B cell (primary cell): ENCODE measurements around the gene IKBKE. TPM values are rescaled to one million over a fixed set of nuclear protein-coding genes. Genes with fewer than 3 reads are reported as not detected.

Experiments
- ATAC-seq: fragments of 200-7000 bp; cut with Tn5 transposase; one replicate; pipeline ENCODE4 v1.10.0; 2021; ENCODE audit warnings: low read depth, mild to moderate bottlenecking, moderate number of reproducible peaks, moderate library complexity
- CTCF ChIA-PET: fragments of 350-600 bp; sonication (Branson Sonifier 250); formaldehyde crosslinking; loops from one replicate; lab custom pipeline; 2021; ENCODE audit warnings: antibody characterized with exemption, inconsistent platforms; lab: Charles Lee
- POLR2A ChIA-PET: fragments of 350-600 bp; sonication (Branson Sonifier 250); formaldehyde crosslinking; loops from one replicate; lab custom pipeline; 2021; ENCODE audit warnings: antibody characterized with exemption; lab: Charles Lee
- DNase-seq: peaks from one replicate; pipeline ENCODE4 v3.0.0; 2013
- H2AFZ ChIP-seq: 2 replicates; pipeline ENCODE4 v1.6.1; 2012; ENCODE audit warnings: mild to moderate bottlenecking, low read depth, low read length; ENCODE audit not compliant: insufficient read depth, poor library complexity, severe bottlenecking
- H3K27ac ChIP-seq, 2 donors: 1 replicate in 1 of 2; 2 replicates in 1 of 2; pipeline ENCODE4 v1.5.1; 2012 to 2013; ENCODE audit warnings: low read length in 2 of 2, mild to moderate bottlenecking in 2 of 2, moderate library complexity in 1 of 2
- H3K27me3 ChIP-seq, 4 experiments: fragments of 200-600 bp in 1 of 4; sonication (generic) in 1 of 4; replicated peaks in 1 of 4; 1 replicate in 2 of 4; 2 replicates in 2 of 4; pipeline versions ENCODE4 v1.6.1 to v1.7.0; 2013 to 2016; ENCODE audit warnings: low read length in 3 of 4, mild to moderate bottlenecking in 2 of 4, mixed read lengths in 1 of 4, moderate library complexity in 1 of 4; ENCODE audit not compliant: insufficient read depth in 4 of 4, control insufficient read depth in 3 of 4; ENCODE audit errors: control extremely low read depth in 1 of 4
- H3K36me3 ChIP-seq, 2 experiments: replicated peaks in 1 of 2; 1 replicate in 1 of 2; 2 replicates in 1 of 2; pipeline versions ENCODE4 v1.6.1 to v1.7.1; 2013; ENCODE audit warnings: low read length in 1 of 2; ENCODE audit not compliant: insufficient read depth in 2 of 2, control insufficient read depth in 1 of 2; ENCODE audit errors: control extremely low read depth in 1 of 2, extremely low read depth in 1 of 2
- H3K4me1 ChIP-seq, 2 donors: fragments of 200-600 bp in 1 of 2; sonication (generic) in 1 of 2; 1 replicate in 1 of 2; 2 replicates in 1 of 2; pipeline versions ENCODE4 v1.5.1 to v1.6.1; 2013 to 2017; ENCODE audit warnings: low read length in 2 of 2; ENCODE audit not compliant: control insufficient read depth in 2 of 2, insufficient read depth in 2 of 2
- H3K4me2 ChIP-seq: replicated peaks from 2 replicates; pipeline ENCODE3; 2012; ENCODE audit warnings: mild to moderate bottlenecking, low read depth, low read length; ENCODE audit not compliant: poor library complexity, severe bottlenecking
- H3K4me3 ChIP-seq, 5 experiments: fragments of 200-600 bp in 1 of 5; sonication (generic) in 1 of 5; 1 replicate in 3 of 5; 2 replicates in 2 of 5; pipeline versions ENCODE4 v1.5.1 to v1.7.0; 2011 to 2016; ENCODE audit warnings: low read length in 4 of 5, mild to moderate bottlenecking in 4 of 5, low read depth in 2 of 5, control low read depth in 1 of 5, moderate library complexity in 1 of 5; ENCODE audit not compliant: insufficient read depth in 1 of 5; ENCODE audit errors: control extremely low read depth in 1 of 5, extremely low read depth in 1 of 5
- H3K79me2 ChIP-seq: fragments of 200-600 bp; sonication (generic); one replicate; pipeline ENCODE4 v1.6.0; 2016; ENCODE audit warnings: low read length; ENCODE audit not compliant: control insufficient read depth, insufficient read depth
- H3K9ac ChIP-seq: fragments of 200-600 bp; sonication (generic); 2 replicates; pipeline ENCODE4 v1.6.1; 2017; ENCODE audit warnings: mild to moderate bottlenecking, low read length, moderate library complexity
- H3K9me3 ChIP-seq, 3 donors: one replicate each; pipeline versions ENCODE4 v1.6.1 to v1.7.1; 2013; ENCODE audit warnings: low read length in 2 of 3; ENCODE audit not compliant: control insufficient read depth in 2 of 3, insufficient read depth in 1 of 3; ENCODE audit errors: control extremely low read depth in 1 of 3
- H4K20me1 ChIP-seq: 2 replicates; pipeline ENCODE4 v1.6.0; 2012; ENCODE audit warnings: mild to moderate bottlenecking, low read length; ENCODE audit not compliant: insufficient read depth, control insufficient read depth, poor library complexity, severe bottlenecking
- H3K27ac Mint-ChIP-seq: one replicate; pipeline ENCODE4 v1.8.0; 2021; ENCODE audit warnings: mixed read lengths
- H3K27me3 Mint-ChIP-seq: one replicate; pipeline ENCODE4 v1.8.0; 2021; ENCODE audit warnings: mixed read lengths
- H3K4me1 Mint-ChIP-seq: one replicate; pipeline ENCODE4 v1.8.0; 2021; ENCODE audit warnings: mixed read lengths
- H3K4me3 Mint-ChIP-seq: one replicate; pipeline ENCODE4 v1.8.0; 2021; ENCODE audit warnings: mixed read lengths
- H3K9me3 Mint-ChIP-seq: one replicate; pipeline ENCODE4 v1.8.0; 2022; ENCODE audit warnings: mixed read lengths; ENCODE audit not compliant: insufficient read depth
- CTCF ChIP-seq: fragments of 200-600 bp; IDR thresholded peaks from one replicate; pipeline ENCODE4 v1.8.0; 2022; ENCODE audit warnings: antibody characterized with exemption, mild to moderate bottlenecking
- EZH2 ChIP-seq: IDR thresholded peaks from 2 replicates; pipeline ENCODE4 v1.6.1; 2012; ENCODE audit warnings: borderline replicate concordance, low read depth, mild to moderate bottlenecking, moderate library complexity, low read length; ENCODE audit not compliant: insufficient read depth, poor library complexity, severe bottlenecking
- WGBS: methylation state at CpG from one replicate; pipeline ENCODE4 v1.1.5; 2013; ENCODE audit warnings: missing lambda C conversion rate; ENCODE audit not compliant: insufficient coverage; 5-methylcytosine and 5-hydroxymethylcytosine counted together
- intact Hi-C: fragments of 100-400 bp; cut with micrococcal nuclease; formaldehyde crosslinking; loops from one replicate; pipeline ENCODE4 v1.10.0; 2022
- polyA minus RNA-seq: library from RNA; depleted of rRNA, polyadenylated mRNA; stranded (reverse); fragments of >200 nt; gene quantifications from 2 replicates; pipeline ENCODE4 v1.2.3, GENCODE V29; 2012
- polyA plus RNA-seq: library from polyadenylated mRNA; depleted of rRNA; stranded (reverse); fragments of >200 nt; gene quantifications from 2 replicates; pipeline ENCODE4 v1.2.3, GENCODE V29; 2012
- total RNA-seq, 2 donors: library from RNA; stranded (reverse); fragments of 120-200 nt in 1 of 2; gene quantifications; 1 replicate in 1 of 2; 2 replicates in 1 of 2; pipeline versions ENCODE4 v1.2.3 to v1.2.4, GENCODE V29; 2013 to 2022

Gene IKBKE
- total RNA-seq (40.5 and 40.8 TPM in 2 replicates), polyA plus RNA-seq (36.1 and 55.4 TPM in 2 replicates), polyA minus RNA-seq (53.5 and 75.4 TPM in 2 replicates)
- total RNA-seq (2013): 24.3 TPM

GRCh38 chr1:206469933-206470691, at the start of gene IKBKE:
IKBKE (plus strand) TSS chr1:206470476; CDS start chr1:206473228, 2,752 bp downstream.
- Histone ChIP-seq H3K4me2 (peak within 1 kb of the TSS; percentile 93), H3K4me1 (peaks cover 63 to 74% of the 10 kb centered on the region in 2 donors), H3K27ac (peak within 1 kb of the TSS; percentile 63 to 75), H3K9ac (peak within 1 kb of the TSS; percentile 91), H3K4me3 (peak within 1 kb of the TSS; percentile 62 to 97 (median 85)), H3K79me2 (peaks cover 4% of the 10 kb centered on the region), H3K36me3 (peaks cover 0 to 20% of the 10 kb centered on the region in 2 experiments), H3K27me3 (no peaks in the 10 kb centered on the region), H3K9me3 (no peaks in the 10 kb centered on the region), H4K20me1 (no peaks in the 10 kb centered on the region), H2AFZ (peak within 1 kb of the TSS; percentile 81)
- CTCF ChIA-PET: interaction anchor here (0.7 to 3.8 kb wide), 20 partner anchors 10 to 512 kb away, joined by 3 to 60 read pairs (median 4); partner anchors contain the start of genes DYRK3, EIF2D, MAPKAPK2 and RASSF5
- Mint-ChIP-seq H3K4me1 (peaks cover 73% of the 10 kb centered on the region), H3K27ac (peak within 1 kb of the TSS; percentile 85), H3K9me3 (no peaks in the 10 kb centered on the region), H3K27me3 (no peaks in the 10 kb centered on the region), H3K4me3 (peak within 1 kb of the TSS; percentile 88)
- 37% methylated on average over 9 of the region's 10 CpGs for WGBS
- TF ChIP-seq EZH2 (no peak), CTCF (peak; percentile 30)
- intact Hi-C loops: loop anchor here (5.0 to 10.0 kb wide), 4 partner anchors 37 to 445 kb away; partner anchors contain the start of gene RASSF5
- ATAC-seq (peak; percentile 65), DNase-seq (peak; percentile 77)
- POLR2A ChIA-PET: interaction anchor here (0.7 to 1.3 kb wide), 3 partner anchors 65 to 253 kb away, joined by 3 to 12 read pairs (median 7); no protein-coding TSS in a partner anchor
